ENCODE results near the gene PCSK4. TPM values are rescaled to one million over a fixed set of nuclear protein-coding genes. Genes with fewer than 3 reads are reported as not detected.

The PCSK4 gene
- total RNA-seq, 6 donors from 2014 or later = 2.7 to 47.1 (median 6.8) TPM

DNA sequence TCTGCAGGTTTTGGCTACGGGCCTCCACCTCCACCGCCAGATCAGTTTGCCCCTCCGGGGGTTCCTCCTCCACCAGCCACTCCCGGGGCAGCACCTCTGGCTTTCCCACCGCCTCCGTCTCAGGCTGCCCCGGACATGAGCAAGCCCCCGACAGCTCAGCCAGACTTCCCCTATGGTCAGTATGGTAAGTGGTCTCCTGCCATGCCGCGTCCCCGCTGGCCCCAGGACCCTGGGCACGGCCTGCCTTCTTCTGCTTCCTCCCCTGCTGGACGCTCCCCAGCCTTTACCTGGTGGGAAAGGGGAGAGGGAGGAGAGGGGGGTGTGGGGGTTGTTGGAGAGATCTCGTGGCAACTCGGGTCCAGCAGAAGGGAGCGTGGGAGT is 57.7 kb downstream of the PCSK4 start:
- WGBS, 2 donors = 95 to 96% methylated on average over 16 of the region's 16 CpGs
- Histone ChIP-seq H3K27ac (no peak overlapping the region), H3K27me3 (no peaks in the 10 kb centered on the region), H3K4me3 (no peak overlapping the region), H3K36me3 (peaks cover 33 to 77% (median 68%) of the 10 kb centered on the region in 4 donors), H3K4me1 (peaks cover 0 to under 1% (median under 1%) of the 10 kb centered on the region in 4 donors), H3K9me3 (no peaks in the 10 kb centered on the region)
- DNase-seq = peak in 1 of 2 donors; percentile 54
- TF ChIP-seq, protein P1, sequence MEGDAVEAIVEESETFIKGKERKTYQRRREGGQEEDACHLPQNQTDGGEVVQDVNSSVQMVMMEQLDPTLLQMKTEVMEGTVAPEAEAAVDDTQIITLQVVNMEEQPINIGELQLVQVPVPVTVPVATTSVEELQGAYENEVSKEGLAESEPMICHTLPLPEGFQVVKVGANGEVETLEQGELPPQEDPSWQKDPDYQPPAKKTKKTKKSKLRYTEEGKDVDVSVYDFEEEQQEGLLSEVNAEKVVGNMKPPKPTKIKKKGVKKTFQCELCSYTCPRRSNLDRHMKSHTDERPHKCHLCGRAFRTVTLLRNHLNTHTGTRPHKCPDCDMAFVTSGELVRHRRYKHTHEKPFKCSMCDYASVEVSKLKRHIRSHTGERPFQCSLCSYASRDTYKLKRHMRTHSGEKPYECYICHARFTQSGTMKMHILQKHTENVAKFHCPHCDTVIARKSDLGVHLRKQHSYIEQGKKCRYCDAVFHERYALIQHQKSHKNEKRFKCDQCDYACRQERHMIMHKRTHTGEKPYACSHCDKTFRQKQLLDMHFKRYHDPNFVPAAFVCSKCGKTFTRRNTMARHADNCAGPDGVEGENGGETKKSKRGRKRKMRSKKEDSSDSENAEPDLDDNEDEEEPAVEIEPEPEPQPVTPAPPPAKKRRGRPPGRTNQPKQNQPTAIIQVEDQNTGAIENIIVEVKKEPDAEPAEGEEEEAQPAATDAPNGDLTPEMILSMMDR (IDR thresholded peaks at IDR 0.05) = no peak
- TF ChIP-seq POLR2AphosphoS5 (IDR thresholded peaks at IDR 0.05) (no peak), POLR2A (IDR thresholded peaks at IDR 0.05) (no peak), EP300 (IDR thresholded peaks at IDR 0.05) (no peak)
- ATAC-seq (ENCODE audit: low FRiP score in 2 of 2) = no peak

DNA sequence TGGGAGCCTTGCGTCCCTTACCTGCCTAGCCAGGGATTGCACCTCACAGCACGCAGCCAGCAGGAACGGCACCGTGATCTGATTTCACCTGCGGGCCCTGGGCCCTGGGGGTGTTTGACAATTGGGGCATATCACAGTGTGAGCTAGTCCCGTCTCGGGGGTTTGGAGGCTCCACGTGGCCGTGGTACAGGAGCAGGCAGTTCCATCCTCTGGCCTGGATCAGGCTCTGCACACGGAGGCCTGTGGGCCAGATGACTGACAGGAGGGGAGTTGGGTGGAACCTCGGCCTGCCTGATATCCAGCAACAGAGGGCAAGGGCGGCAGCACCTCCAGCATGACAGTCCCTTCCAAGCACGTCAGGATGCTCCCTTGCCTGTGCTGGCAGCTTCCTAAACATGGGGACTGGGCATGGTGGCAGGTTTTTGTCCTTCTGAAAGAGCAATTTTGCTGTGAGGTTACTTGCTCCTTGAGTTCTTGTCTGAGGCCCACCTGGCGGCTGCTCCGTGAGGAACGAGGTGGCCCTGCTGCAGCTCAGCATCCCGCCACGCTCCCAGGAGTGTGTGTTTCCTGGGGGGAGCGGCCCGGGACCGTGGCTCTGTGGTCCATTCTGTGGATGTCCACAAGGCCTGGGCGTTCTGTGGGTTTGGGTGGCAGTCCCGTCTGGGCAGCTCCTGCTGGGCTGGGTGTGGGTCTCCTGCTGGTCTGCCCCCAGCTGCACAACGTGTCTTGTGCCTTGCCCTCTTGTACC is 58.2 kb downstream of the PCSK4 start:
- Histone ChIP-seq H3K27me3 (no peaks in the 10 kb centered on the region), H3K4me3 (no peak overlapping the region), H3K9me3 (no peaks in the 10 kb centered on the region), H3K36me3 (peaks cover 33 to 82% (median 70%) of the 10 kb centered on the region in 4 donors), H3K27ac (no peak overlapping the region), H3K4me1 (no peaks in the 10 kb centered on the region)
- WGBS, 2 donors = 92 to 93% methylated on average over 6 to 24 of the region's 24 CpGs
- ATAC-seq (ENCODE audit: low FRiP score in 2 of 2) (peak in 1 of 2 donors; percentile 2), DNase-seq (peak in 1 of 2 donors; percentile 64)
- TF ChIP-seq POLR2A (IDR thresholded peaks at IDR 0.05) = no peak
- no peak for TF ChIP-seq POLR2AphosphoS5 (IDR thresholded peaks at IDR 0.05)
- TF ChIP-seq EP300 (IDR thresholded peaks at IDR 0.05) = no peak
- TF ChIP-seq, protein P1 (IDR thresholded peaks at IDR 0.05) = no peak

Other genes with a start within 250 kb of the PCSK4 start
- 100 to 1,000 TPM in 3 of 6 donors, 10 to 100 TPM in 3; 56.0 to 187 (median 113) TPM for gene ATP5F1D, start 248.6 kb downstream of the PCSK4 start, total RNA-seq
- 100 to 1,000 TPM in 2 of 6 donors, 10 to 100 TPM in 4; 33.5 to 176 (median 75.9) TPM for gene MIDN, start 241.8 kb downstream of the PCSK4 start, total RNA-seq
- gene CIRBP, start 221.0 kb downstream of the PCSK4 start, total RNA-seq = 1,000 to 10,000 TPM in 1 of 6 donors, 100 to 1,000 TPM in 5; 326 to 1,348 (median 441) TPM
- gene FAM174C, start 214.8 kb downstream of the PCSK4 start, total RNA-seq = 10 to 100 TPM; 43.0 to 85.3 (median 59.6) TPM
- gene EFNA2, start 204.5 kb downstream of the PCSK4 start, total RNA-seq = not detected
- gene NDUFS7, start 106.4 kb downstream of the PCSK4 start, total RNA-seq = 100 to 1,000 TPM in 4 of 6 donors, 10 to 100 TPM in 2; 38.8 to 121 (median 100) TPM
- gene GAMT, start 88.8 kb downstream of the PCSK4 start, total RNA-seq = 10 to 100 TPM in 2 of 6 donors, 1 to 10 TPM in 4; 4.0 to 12.1 (median 8.1) TPM
- gene DAZAP1, start 82.8 kb downstream of the PCSK4 start, total RNA-seq = 100 to 1,000 TPM in 1 of 6 donors, 10 to 100 TPM in 5; 38.9 to 107 (median 78.7) TPM
- 1,000 to 10,000 TPM in 5 of 6 donors, 100 to 1,000 TPM in 1; 825 to 2,012 (median 1,317) TPM for gene RPS15, start 52.0 kb downstream of the PCSK4 start, total RNA-seq
- 1 to 10 TPM in 1 of 6 donors, under 1 TPM in 4, not detected in 1; 0.06 to 1.0 (median 0.11) TPM for gene APC2, start 40.2 kb downstream of the PCSK4 start, total RNA-seq
- 10 to 100 TPM; 27.2 to 82.8 (median 37.5) TPM for gene C19orf25, start 11.1 kb downstream of the PCSK4 start, total RNA-seq
- gene REEP6, start 831 bp upstream of the PCSK4 start, total RNA-seq = 1 to 10 TPM; 2.0 to 7.8 (median 3.1) TPM
- gene ADAMTSL5, start 22.7 kb upstream of the PCSK4 start, total RNA-seq = 10 to 100 TPM in 1 of 6 donors, 1 to 10 TPM in 4, under 1 TPM in 1; 0.89 to 11.5 (median 4.9) TPM
- gene PLK5, start 33.7 kb upstream of the PCSK4 start, total RNA-seq = not detected
- 10 to 100 TPM; 18.0 to 43.7 (median 26.5) TPM for gene MEX3D, start 78.0 kb upstream of the PCSK4 start, total RNA-seq
- 100 to 1,000 TPM in 3 of 6 donors, 10 to 100 TPM in 3; 65.1 to 158 (median 107) TPM for gene MBD3, start 102.5 kb upstream of the PCSK4 start, total RNA-seq
- 100 to 1,000 TPM in 2 of 6 donors, 10 to 100 TPM in 4; 10.5 to 216 (median 67.3) TPM for gene UQCR11, start 115.1 kb upstream of the PCSK4 start, total RNA-seq
- 10 to 100 TPM; 32.9 to 88.2 (median 53.3) TPM for gene TCF3, start 162.3 kb upstream of the PCSK4 start, total RNA-seq

Data from upper lobe of left lung (tissue), 6 donors.